Body of pancreas (tissue), 4 donors: ENCODE results near the gene TRIM24.

Experiments used
- CTCF ChIP-seq, 7 experiments: fragments of 450-650 bp in 4 of 7; fragments of 200-600 bp in 3 of 7; sonication (generic) in 3 of 7; IDR thresholded peaks; one replicate each; pipeline ENCODE4 v1.5.1; 2016 to 2019; ENCODE audit warnings: antibody characterized with exemption in 7 of 7
- POLR2A ChIP-seq, 3 donors: fragments of 450-650 bp; IDR thresholded peaks; one replicate each; pipeline ENCODE4 v1.6.1; 2016; ENCODE audit warnings: antibody characterized with exemption in 3 of 3, mild to moderate bottlenecking in 2 of 3

DNA sequence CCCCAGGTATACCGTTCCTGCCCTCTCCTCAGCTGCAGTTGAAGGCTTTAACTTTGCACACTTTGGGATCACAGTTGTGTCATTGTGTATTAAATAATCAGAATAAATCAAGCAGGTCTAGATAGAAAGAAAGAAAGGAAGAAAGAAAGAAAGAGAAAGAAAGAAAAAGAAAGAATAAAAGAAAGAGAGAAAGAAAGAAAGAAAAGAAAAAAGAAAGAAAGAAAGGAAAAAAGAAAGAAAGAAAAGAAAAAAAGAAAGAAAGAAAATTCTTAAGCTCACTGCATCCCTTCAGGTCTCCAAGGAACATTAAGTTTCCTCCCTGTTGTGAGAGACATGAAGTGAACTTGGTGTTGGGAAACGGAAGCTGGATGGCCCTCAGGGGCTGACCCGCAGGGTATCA, 17.2 kb upstream of the TRIM24 start:
- TF ChIP-seq CTCF (IDR thresholded peaks at IDR 0.05) (no peak), POLR2A (IDR thresholded peaks at IDR 0.05) (no peak)
